Keratinocyte (primary cell): ENCODE data around the gene SKAP1. TPM values are rescaled to one million over a fixed set of nuclear protein-coding genes. Genes with fewer than 3 reads are reported as not detected.

Experiments used
- DNase-seq: peaks from one replicate; pipeline ENCODE4 v3.0.0-alpha.2; 2011; ENCODE audit warnings: low read depth, missing footprints, low spot score
- FAIRE-seq: peaks from 2 replicates; lab custom pipeline; 2011; peaks lifted over from hg19 to GRCh38; lab: Jason Lieb, UNC
- H2AFZ ChIP-seq: 2 replicates; pipeline ENCODE4 v1.6.0; 2012; ENCODE audit warnings: low read length, control low read depth, inconsistent platforms; ENCODE audit not compliant: control insufficient read depth
- H3K27ac ChIP-seq: 2 replicates; pipeline ENCODE4 v1.5.1; 2011; ENCODE audit warnings: low read length; ENCODE audit not compliant: control insufficient read depth, insufficient read depth
- H3K27me3 ChIP-seq: 3 replicates; pipeline ENCODE4 v1.6.0; 2011; ENCODE audit warnings: low read length; ENCODE audit not compliant: control insufficient read depth, insufficient read depth; ENCODE audit errors: extremely low read depth
- H3K36me3 ChIP-seq, 2 experiments: 2 replicates in 1 of 2; 3 replicates in 1 of 2; pipeline ENCODE4 v1.5.1; 2011; ENCODE audit warnings: low read length in 2 of 2, mild to moderate bottlenecking in 1 of 2; ENCODE audit not compliant: control insufficient read depth in 2 of 2, insufficient read depth in 2 of 2; ENCODE audit errors: extremely low read depth in 1 of 2
- H3K4me1 ChIP-seq: 3 replicates; pipeline ENCODE4 v1.5.1; 2011; ENCODE audit warnings: low read length; ENCODE audit not compliant: control insufficient read depth, insufficient read depth; ENCODE audit errors: extremely low read depth
- H3K4me2 ChIP-seq: 3 replicates; pipeline ENCODE4 v1.6.0; 2011; ENCODE audit warnings: low read depth, low read length; ENCODE audit not compliant: control insufficient read depth, insufficient read depth; ENCODE audit errors: extremely low read depth
- H3K4me3 ChIP-seq, 3 experiments: fragments of 200-600 bp in 1 of 3; sonication (generic) in 1 of 3; 2 replicates in 2 of 3; 3 replicates in 1 of 3; pipeline ENCODE4 v1.5.1; 2011 to 2016; ENCODE audit warnings: low read length in 3 of 3, mild to moderate bottlenecking in 3 of 3, control low read depth in 2 of 3, inconsistent platforms in 1 of 3, low read depth in 1 of 3, mixed read lengths in 1 of 3, mixed run types in 1 of 3, moderate library complexity in 1 of 3; ENCODE audit not compliant: control insufficient read depth in 2 of 3, insufficient read depth in 2 of 3; ENCODE audit errors: extremely low read depth in 1 of 3
- H3K79me2 ChIP-seq: 2 replicates; pipeline ENCODE4 v1.6.0; 2012; ENCODE audit warnings: low read length; ENCODE audit not compliant: control insufficient read depth, insufficient read depth
- H3K9ac ChIP-seq: 3 replicates; pipeline ENCODE4 v1.6.0; 2011; ENCODE audit warnings: low read length; ENCODE audit not compliant: control insufficient read depth, insufficient read depth; ENCODE audit errors: extremely low read depth
- H3K9me1 ChIP-seq: 3 replicates; pipeline ENCODE4 v1.6.0; 2011; ENCODE audit warnings: low read length; ENCODE audit not compliant: control insufficient read depth, insufficient read depth; ENCODE audit errors: extremely low read depth
- H3K9me3 ChIP-seq: 2 replicates; pipeline ENCODE4 v1.5.1; 2012; ENCODE audit warnings: low read depth, low read length; ENCODE audit not compliant: control insufficient read depth
- H4K20me1 ChIP-seq: 3 replicates; pipeline ENCODE4 v1.6.0; 2011; ENCODE audit warnings: low read length; ENCODE audit not compliant: control insufficient read depth, insufficient read depth; ENCODE audit errors: extremely low read depth
- CTCF ChIP-seq, 3 experiments: IDR thresholded peaks in 1 of 3; conservative IDR thresholded peaks in 1 of 3; optimal IDR thresholded peaks in 1 of 3; 2 replicates in 2 of 3; 3 replicates in 1 of 3; pipeline versions ENCODE3 to v1.5.1; 2011; ENCODE audit warnings: low read length in 3 of 3, mild to moderate bottlenecking in 3 of 3, moderate library complexity in 2 of 3, control low read depth in 1 of 3, inconsistent platforms in 1 of 3; ENCODE audit not compliant: insufficient read depth in 2 of 3; ENCODE audit errors: extremely low read depth in 1 of 3
- EZH2 ChIP-seq: IDR thresholded peaks from one replicate; pipeline ENCODE4 v1.6.1; 2012; ENCODE audit warnings: inconsistent platforms, mild to moderate bottlenecking, low read length, moderate library complexity
- dilution Hi-C: fragments of 300-500 bp; cut with MboI; formaldehyde crosslinking; loops from one replicate; pipeline ENCODE4 v1.7.0; 2020; ENCODE audit warnings: low sequenced_read_pairs; ENCODE audit not compliant: extremely low pct_ligation_motif_present
- polyA plus RNA-seq, 5 experiments: library from polyadenylated mRNA; depleted of rRNA in 3 of 5; stranded (reverse) in 3 of 5; stranded (forward) in 1 of 5; unstranded in 1 of 5; fragments of >200 nt; gene quantifications; 1 replicate in 1 of 5; 2 replicates in 3 of 5; 3 replicates in 1 of 5; pipeline versions ENCODE4 v1.2.1 to v1.2.3, GENCODE V29; 2011 to 2012; ENCODE audit warnings: missing spikeins in 2 of 5, low read depth in 1 of 5, low replicate concordance in 1 of 5

The SKAP1 gene
- polyA plus RNA-seq, 1 donor (not counting 4 experiments of a cell fraction or from before 2014, with no cell fraction given) = not detected

- peaks cover 2% of the 10 kb centered on the region for H3K4me1 ChIP-seq
- peak overlapping the region; percentile 78 to 99 (median 97) for H3K4me3 ChIP-seq
- FAIRE-seq (no peak), DNase-seq (no peak)
- H3K9ac ChIP-seq = peak overlapping the region; percentile 95
- H3K79me2 ChIP-seq = peaks cover 38% of the 10 kb centered on the region
- no peaks in the 10 kb centered on the region for H3K27me3 ChIP-seq
- no peak for TF ChIP-seq EZH2
- TF ChIP-seq CTCF (optimal IDR thresholded peaks at IDR 0.05 in 1 of 3, IDR thresholded peaks at IDR 0.05 in 1 of 3, conservative IDR thresholded peaks at IDR 0.05 in 1 of 3; ENCODE audit: extremely low read depth in 1 of 3, insufficient read depth in 2 of 3, low read length in 3 of 3) = no peak
- H3K27ac ChIP-seq = peak overlapping the region; percentile 92
- H3K36me3 ChIP-seq = peaks cover 0 to 4% of the 10 kb centered on the region in 2 experiments
- dilution Hi-C loops = no loop called here
- H3K4me2 ChIP-seq = peak overlapping the region; percentile 92
- H3K9me1 ChIP-seq = no peaks in the 10 kb centered on the region
- no peaks in the 10 kb centered on the region for H4K20me1 ChIP-seq
- H3K9me3 ChIP-seq = no peaks in the 10 kb centered on the region
- peak overlapping the region; percentile 100 for H2AFZ ChIP-seq
Observed at GRCh38 chr17:48106802-48107136, 323.2 kb downstream of the SKAP1 start.

GRCh38 chr17:48104440-48104839 lies 325.6 kb downstream of the SKAP1 start:
- Histone ChIP-seq H3K79me2 (peaks cover 32% of the 10 kb centered on the region), H3K9me3 (no peaks in the 10 kb centered on the region), H3K27me3 (no peaks in the 10 kb centered on the region), H3K9ac (no peak overlapping the region), H4K20me1 (no peaks in the 10 kb centered on the region), H3K4me1 (peaks cover 6% of the 10 kb centered on the region), H3K9me1 (no peaks in the 10 kb centered on the region), H3K4me2 (no peak overlapping the region), H3K4me3 (no peak overlapping the region), H2AFZ (no peak overlapping the region), H3K27ac (no peak overlapping the region), H3K36me3 (no peaks in the 10 kb centered on the region)
- dilution Hi-C loops = no loop called here
- TF ChIP-seq EZH2 = no peak
- TF ChIP-seq CTCF (optimal IDR thresholded peaks at IDR 0.05 in 1 of 3, IDR thresholded peaks at IDR 0.05 in 1 of 3, conservative IDR thresholded peaks at IDR 0.05 in 1 of 3; ENCODE audit: extremely low read depth in 1 of 3, insufficient read depth in 2 of 3, low read length in 3 of 3) = no peak
- DNase-seq (no peak), FAIRE-seq (no peak)
